HUES64 (cell line): Measurements from ENCODE around the gene EPN2.

Experiments
- H3K27ac ChIP-seq: 2 replicates; pipeline ENCODE4 v1.7.0; 2013; ENCODE audit warnings: low read depth, low read length, inconsistent platforms
- H3K27me3 ChIP-seq: 2 replicates; pipeline ENCODE4 v1.6.1; 2013; ENCODE audit warnings: mild to moderate bottlenecking, low read length; ENCODE audit not compliant: insufficient read depth
- H3K36me3 ChIP-seq: 2 replicates; pipeline ENCODE4 v1.6.1; 2013; ENCODE audit warnings: mild to moderate bottlenecking, low read length; ENCODE audit not compliant: insufficient read depth
- H3K4me1 ChIP-seq: 2 replicates; pipeline ENCODE4 v1.6.1; 2013; ENCODE audit warnings: mild to moderate bottlenecking, low read length, moderate library complexity; ENCODE audit not compliant: insufficient read depth
- H3K4me3 ChIP-seq: 2 replicates; pipeline ENCODE4 v1.5.1; 2013; ENCODE audit warnings: mild to moderate bottlenecking, low read length, moderate library complexity
- H3K9ac ChIP-seq: 2 replicates; pipeline ENCODE4 v1.6.1; 2013; ENCODE audit warnings: mild to moderate bottlenecking, low read depth, low read length
- H3K9me3 ChIP-seq: 2 replicates; pipeline ENCODE4 v1.6.1; 2013; ENCODE audit warnings: low read depth, low read length; ENCODE audit not compliant: insufficient read depth
- WGBS: fragments of 150-250, 120-280 bp; methylation state at CpG from one replicate; pipeline ENCODE4 v1.1.7; 2013; ENCODE audit warnings: missing lambda C conversion rate; 5-methylcytosine and 5-hydroxymethylcytosine counted together

The EPN2 gene

GRCh38 chr17:19381361-19381740 lies 144.2 kb downstream of the EPN2 start:
- 95% methylated on average over 7 of the region's 7 CpGs for WGBS
- Histone ChIP-seq H3K9ac (no peak overlapping the region), H3K27ac (no peak overlapping the region), H3K9me3 (no peaks in the 10 kb centered on the region), H3K27me3 (no peaks in the 10 kb centered on the region), H3K4me3 (no peak overlapping the region), H3K36me3 (peaks cover 64% of the 10 kb centered on the region), H3K4me1 (peaks cover 6% of the 10 kb centered on the region; the same call in 1 of the 2 replicates)

DNA sequence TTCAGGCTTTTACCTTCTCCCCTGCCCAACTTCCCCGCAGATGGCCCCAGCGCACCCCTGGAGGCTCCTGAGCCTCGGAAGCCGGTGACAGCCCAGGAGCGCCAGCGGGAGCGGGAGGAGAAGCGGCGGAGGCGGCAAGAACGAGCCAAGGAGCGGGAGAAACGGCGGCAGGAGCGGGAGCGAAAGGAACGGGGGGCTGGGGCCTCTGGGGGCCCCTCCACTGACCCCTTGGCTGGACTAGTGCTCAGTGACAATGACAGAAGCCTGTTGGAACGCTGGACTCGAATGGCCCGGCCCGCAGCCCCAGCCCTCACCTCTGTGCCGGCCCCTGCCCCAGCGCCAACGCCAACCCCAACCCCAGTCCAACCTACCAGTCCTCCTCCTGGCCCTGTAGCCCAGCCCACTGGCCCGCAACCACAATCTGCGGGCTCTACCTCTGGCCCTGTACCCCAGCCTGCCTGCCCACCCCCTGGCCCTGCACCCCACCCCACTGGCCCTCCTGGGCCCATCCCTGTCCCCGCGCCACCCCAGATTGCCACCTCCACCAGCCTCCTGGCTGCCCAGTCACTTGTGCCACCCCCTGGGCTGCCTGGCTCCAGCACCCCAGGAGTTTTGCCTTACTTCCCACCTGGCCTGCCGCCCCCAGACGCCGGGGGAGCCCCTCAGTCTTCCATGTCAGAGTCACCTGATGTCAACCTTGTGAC lies 144.7 kb downstream of the EPN2 start:
- no peak overlapping the region for H3K27ac ChIP-seq
- peaks cover 10% of the 10 kb centered on the region for H3K4me1 ChIP-seq
- peaks cover 64% of the 10 kb centered on the region for H3K36me3 ChIP-seq
- no peaks in the 10 kb centered on the region for H3K27me3 ChIP-seq
- H3K9me3 ChIP-seq: no peaks in the 10 kb centered on the region
- WGBS: 96% methylated on average over 31 of the region's 31 CpGs
- H3K4me3 ChIP-seq: no peak overlapping the region
- no peak overlapping the region for H3K9ac ChIP-seq

- Histone ChIP-seq H3K9ac (no peak overlapping the region), H3K27me3 (no peaks in the 10 kb centered on the region), H3K36me3 (peaks cover 64% of the 10 kb centered on the region), H3K9me3 (no peaks in the 10 kb centered on the region), H3K27ac (no peak overlapping the region), H3K4me1 (peaks cover 15% of the 10 kb centered on the region), H3K4me3 (no peak overlapping the region)
- 92% methylated on average over 12 of the region's 13 CpGs for WGBS
These were observed 145.6 kb downstream of the EPN2 start for GRCh38 chr17:19382531-19383444.

GRCh38 chr17:19383681-19384470 lies 146.7 kb downstream of the EPN2 start:
- Histone ChIP-seq H3K27ac (no peak overlapping the region), H3K9me3 (no peaks in the 10 kb centered on the region), H3K4me1 (peaks cover 20% of the 10 kb centered on the region), H3K36me3 (peaks cover 64% of the 10 kb centered on the region), H3K4me3 (no peak overlapping the region), H3K27me3 (no peaks in the 10 kb centered on the region), H3K9ac (no peak overlapping the region)
- 94% methylated on average over 6 of the region's 6 CpGs for WGBS

DNA sequence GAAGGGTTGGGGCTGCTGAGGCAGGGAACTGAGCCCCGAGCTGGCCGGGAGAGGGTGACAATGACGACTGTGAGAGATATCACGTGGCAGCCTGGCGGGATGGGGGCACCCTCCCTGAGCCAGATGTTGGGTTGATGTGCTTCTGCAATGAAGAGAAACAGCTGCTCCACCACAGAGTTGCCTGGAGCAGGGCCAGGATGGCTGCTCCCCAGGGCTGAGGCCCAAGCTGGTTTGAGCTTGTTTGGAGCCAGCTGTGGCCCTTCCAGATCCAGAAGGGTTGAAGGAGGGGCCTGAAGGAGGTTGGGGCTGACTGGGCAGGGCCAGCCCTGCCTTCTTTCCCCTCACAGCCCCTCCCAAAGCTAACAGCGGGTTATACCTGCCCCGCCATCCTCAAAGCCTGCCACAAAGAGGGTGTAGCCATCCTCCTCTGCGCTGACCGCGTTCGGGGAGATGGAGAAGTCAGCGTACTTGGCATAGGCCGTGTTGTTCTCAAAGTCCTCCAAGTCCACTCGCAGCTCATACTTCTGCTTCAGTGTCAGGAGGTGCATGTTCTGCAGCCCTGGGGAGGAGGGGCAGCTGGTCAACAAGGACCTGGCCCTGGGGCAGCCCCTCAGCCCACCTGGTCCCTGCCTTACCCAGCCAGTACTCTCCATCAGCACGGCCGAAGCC lies 147.7 kb downstream of the EPN2 start:
- 92% methylated on average over 16 of the region's 16 CpGs for WGBS
- Histone ChIP-seq H3K4me3 (no peak overlapping the region), H3K9me3 (no peaks in the 10 kb centered on the region), H3K4me1 (peaks cover 15% of the 10 kb centered on the region), H3K9ac (no peak overlapping the region), H3K36me3 (peaks cover 56% of the 10 kb centered on the region), H3K27me3 (no peaks in the 10 kb centered on the region), H3K27ac (0 out of 2 replicates have a peak overlapping the region, but pooled peaks have one; percentile 30)

DNA sequence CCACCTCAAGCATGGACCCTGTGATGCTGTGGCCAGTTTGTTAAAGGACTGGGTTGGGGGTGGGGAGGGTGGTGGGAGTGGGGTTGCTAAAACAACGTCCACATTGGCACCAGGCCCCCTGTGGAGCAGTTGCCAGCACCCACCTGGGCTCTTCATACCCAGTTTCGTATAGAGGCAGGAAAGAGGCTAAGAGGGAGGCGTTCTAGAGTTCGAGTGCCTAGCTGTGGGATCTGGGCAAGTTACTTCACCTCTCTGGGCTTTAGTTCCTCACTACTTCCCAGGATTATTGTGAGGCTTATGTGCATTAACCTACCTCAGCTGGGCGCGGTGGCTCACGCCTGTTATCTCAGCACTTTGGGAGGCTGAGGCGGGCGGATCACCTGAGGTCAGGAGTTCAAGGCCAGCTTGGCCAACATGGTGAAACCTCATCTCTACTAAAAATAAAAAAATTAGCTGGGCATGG lies 148.4 kb downstream of the EPN2 start:
- Histone ChIP-seq H3K36me3 (peaks cover 49% of the 10 kb centered on the region), H3K4me1 (peaks cover 15% of the 10 kb centered on the region), H3K9ac (no peak overlapping the region), H3K9me3 (no peaks in the 10 kb centered on the region), H3K27me3 (no peaks in the 10 kb centered on the region), H3K4me3 (no peak overlapping the region), H3K27ac (no peak overlapping the region)
- WGBS: 90% methylated on average over 9 of the region's 9 CpGs
